HL-60 (cell line): ENCODE results near the gene SLC35G1.

Experiments
- CTCF ChIP-seq: IDR thresholded peaks from one replicate; pipeline ENCODE4 v1.5.1; 2011; ENCODE audit warnings: low read length, control low read depth, inconsistent platforms; ENCODE audit not compliant: insufficient read depth
- GABPA ChIP-seq: IDR thresholded peaks from 2 replicates; pipeline ENCODE4 v1.6.1; 2012; ENCODE audit warnings: low read depth
- POLR2AphosphoS5 ChIP-seq: IDR thresholded peaks from 2 replicates; pipeline ENCODE4 v1.6.1; 2012; ENCODE audit warnings: low read depth
- REST ChIP-seq: IDR thresholded peaks from 2 replicates; pipeline ENCODE4 v1.6.1; 2012; ENCODE audit warnings: low read depth; ENCODE audit not compliant: insufficient replicate concordance

GRCh38 chr10:93947524-93947923, 53.7 kb downstream of the SLC35G1 start:
- TF ChIP-seq CTCF (no peak), POLR2AphosphoS5 (no peak), GABPA (no peak), REST (no peak)
